NCI-H1436 (cell line): Measurements from ENCODE around the gene IRX6.

Experiments used
- DNase-seq: peaks from one replicate; lab custom pipeline; 2025; lab: John Stamatoyannopoulos, UW

The IRX6 gene

DNA sequence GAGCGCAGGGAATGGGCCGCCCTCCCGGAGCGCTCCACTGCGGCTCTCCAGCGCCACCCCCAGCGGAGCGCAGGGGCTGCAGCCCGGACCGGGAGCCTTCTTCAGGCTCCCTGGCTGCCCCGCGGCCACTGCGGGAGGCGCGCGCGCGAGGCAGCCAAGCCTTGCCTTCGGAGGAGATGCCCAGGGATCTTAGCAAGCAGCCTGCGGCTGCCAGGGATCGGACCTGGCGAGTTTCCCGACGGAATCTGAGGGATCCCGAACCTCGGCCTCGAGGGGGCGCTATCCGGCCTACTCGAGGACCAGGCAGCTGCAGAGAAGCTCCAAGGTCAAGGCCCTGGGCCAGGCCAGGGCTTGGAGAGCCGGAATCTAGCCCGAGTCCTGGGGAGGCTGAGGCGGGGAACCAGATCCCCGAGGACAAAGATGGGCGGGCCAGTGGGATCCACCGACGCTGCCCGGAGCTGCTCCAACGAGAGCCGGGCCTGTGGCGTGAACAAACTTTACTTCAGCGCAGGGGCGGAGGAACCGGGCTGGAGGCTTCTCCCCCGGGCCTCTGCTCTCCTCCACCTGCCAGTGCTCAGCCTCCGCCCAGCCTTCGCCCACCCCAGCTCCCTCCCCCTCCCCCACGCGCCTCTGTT, at the start of gene IRX6:
Gene IRX6, plus strand, starts transcription at position 567 of the 635 bp plus-strand sequence. CDS start 889 bp downstream, outside the sequence.
- DNase-seq: no peak

DNA sequence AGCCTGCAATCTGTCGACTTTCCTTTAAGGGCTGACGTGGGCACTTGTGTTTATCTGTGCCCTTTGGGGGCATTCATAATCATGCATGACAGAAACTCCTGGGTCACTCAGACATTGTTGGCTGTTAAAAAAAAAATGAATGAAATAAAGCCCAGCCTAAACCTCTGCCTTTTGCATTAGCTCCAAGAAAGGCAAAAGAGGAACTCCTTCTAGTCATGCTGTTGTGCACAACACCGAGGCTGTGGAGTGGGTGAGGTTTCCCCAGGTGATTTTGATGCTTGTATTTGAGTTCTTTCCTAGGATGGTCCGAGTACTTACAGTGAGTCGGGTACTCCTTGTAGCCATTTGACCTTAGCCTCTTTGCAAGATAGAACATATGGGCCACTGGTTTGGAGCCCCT, 49.6 kb upstream of the IRX6 start:
- DNase-seq: no peak

DNA sequence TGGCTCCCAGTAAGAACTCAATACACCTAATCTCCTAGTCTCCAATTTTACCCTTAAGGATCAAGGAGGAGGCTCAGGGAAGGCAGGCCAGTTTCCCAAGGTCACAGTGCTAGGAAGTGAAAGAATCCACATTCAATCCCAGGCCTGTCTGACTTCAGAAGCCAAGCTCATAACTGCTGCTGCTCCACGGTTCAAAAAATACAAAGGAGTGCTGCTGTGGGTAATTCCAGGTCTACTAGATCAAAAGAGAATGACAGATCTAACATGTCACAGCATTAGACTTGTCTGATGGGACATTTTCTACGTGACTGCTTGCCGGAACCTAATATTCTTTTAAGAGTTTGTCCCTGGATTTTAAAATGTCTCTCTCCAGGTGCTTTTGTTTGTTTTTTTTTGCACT, 48.8 kb upstream of the IRX6 start:
- DNase-seq: no peak

DNA sequence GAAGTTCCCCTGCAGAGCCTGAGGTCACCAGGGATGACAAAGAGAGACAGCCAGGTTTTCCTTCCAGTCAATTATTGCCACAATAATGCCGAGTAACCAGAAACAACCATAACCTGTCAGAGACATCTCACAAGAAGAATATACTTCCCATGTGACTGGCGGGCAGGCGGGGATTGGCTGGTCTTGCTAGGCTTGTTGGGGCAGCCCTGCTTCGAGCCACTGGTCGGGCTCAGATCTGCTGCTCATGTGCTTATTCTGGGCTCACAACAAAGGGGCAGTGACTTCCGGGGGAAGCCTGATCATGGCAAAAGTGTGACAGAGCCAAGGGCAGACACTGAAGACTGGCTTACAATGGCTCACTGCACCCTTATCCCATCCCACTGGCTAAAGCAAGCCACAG, 48.1 kb upstream of the IRX6 start:
- DNase-seq: no peak

DNA sequence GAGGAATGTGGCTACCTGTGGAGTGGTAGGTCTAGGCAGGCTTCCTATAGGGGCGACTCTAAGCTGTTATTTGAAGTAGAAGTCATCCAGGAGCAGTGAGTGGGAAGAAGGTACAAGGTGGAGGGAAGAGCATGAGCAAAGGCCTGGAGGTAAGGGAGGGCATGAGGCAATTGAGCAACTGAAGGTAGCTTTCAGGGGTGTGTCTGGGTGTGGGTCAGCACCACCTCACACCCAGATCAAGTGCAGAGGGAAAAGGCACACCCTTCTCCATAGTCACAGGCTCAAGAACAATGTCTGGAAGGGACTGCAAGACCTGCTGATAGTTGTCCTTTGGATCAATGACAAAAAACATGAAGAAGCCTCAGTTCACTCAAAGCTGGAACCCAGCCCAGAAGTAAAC, 46.5 kb upstream of the IRX6 start:
- DNase-seq: no peak

DNA sequence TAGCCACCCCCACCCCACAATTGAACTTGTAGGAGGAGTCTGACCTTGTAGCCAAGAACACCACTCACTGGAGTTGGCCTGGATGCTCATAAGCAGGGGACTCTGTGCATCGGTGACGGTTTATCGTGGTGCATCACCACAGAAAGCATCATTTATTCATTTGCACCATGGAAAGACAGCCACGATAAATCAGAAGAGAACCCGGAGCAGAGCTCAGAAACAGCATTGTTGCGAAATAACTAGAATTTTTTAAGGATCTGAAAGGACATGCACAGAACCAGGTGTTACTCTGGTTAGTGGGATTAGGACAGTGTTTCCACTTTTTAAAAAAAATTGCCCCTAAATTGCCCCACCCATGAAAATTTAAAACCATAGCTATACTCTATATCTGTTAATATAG, 44.4 kb upstream of the IRX6 start:
- no peak for DNase-seq

DNA sequence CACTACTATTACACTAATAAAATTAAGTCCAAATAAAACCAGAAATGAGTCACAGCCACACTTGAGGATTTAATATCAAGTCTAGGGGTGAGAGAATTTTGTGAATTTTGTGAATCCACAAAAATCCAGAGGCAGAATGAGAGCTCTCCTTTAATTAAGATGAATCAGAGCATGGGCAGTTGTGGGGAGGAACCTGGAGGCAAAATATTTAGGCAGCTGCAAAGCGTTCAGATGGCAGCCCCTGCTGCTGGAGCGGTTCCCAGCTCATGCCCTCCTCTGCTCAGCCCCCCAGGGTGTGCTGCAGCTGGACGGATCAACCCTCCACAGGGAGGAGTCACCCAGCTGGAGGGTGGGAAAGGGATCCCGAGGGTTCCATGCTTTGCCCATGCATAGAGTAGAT, 43.4 kb upstream of the IRX6 start:
- no peak for DNase-seq

DNA sequence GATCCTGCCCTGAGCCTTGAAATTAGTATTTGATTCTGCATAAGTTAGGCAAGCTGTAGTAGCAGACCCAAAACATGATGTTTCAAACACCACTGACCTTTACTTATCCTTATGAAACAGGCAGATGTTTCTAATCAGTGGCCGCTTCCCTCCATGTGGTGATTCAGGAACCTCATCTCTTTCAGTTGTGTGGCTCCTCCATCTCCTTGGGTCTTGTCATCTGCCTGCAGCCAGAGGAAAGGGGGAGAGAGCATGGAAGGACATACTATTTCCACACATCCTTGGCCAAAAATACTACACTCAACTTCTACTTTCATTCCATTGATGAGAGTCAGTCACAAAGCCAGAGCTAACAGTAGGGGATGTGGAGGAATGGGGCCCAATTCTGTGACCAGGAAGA, 41.6 kb upstream of the IRX6 start:
- no peak for DNase-seq

DNA sequence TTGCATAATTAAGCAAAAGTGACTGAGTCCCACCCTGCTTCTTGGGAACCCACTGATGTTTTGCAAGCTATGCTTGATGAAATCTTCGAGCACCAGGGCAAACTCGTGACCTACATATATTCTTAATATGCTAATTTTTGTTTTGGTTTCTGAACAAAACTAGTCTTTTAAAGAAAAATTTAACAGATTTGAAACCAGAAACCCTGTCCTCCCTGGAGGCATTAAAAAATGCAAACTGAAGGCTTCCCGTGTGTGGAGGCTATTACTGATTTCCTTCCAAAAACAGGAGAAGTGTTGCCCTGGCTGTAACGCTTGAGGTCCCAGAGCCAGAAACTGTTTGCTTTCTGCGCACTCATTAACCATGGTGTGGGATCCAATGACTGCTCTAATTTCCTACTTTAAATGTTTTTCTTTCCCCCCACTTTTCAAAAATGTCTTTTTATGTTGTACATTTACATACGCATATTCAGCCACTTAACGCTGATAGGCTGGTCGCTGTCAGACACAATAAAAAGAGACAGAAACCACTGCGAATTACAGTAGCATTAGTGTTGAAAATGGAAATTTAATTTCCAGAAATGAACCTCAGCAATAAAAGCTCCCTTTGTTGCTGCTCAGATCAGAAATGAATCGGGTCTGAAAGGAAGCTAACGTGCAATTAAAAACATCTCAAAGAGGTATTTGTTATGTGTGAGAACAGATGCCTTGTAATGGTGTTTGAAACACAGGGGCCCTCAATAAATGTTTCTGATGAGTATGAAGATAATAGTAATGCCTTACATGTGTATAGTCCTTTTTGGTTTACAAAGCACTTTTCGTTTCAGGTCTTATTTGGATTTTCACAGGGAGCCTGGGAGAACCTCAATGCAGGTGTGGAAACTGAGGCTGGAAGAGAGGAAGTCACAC, 39.9 kb upstream of the IRX6 start:
- no peak for DNase-seq

DNA sequence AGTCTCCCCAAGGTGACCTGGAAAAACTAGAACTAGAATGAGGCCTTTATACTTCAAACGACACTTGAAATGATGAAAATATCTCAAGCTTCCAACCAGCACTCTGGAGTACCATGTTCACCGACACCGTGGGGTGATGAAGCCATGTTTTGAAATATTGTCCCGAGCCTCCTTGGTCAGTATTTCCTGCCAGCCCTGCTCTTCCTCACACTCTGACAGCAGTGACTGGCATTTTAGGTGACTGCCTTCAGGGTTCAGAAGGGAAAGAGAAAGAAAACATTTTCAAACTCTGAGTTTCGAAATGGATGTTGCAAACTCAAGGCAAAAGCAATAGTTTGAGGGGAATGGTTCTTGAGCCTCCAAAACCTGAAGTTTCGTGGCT, 39.3 kb upstream of the IRX6 start:
- DNase-seq: no peak

DNA sequence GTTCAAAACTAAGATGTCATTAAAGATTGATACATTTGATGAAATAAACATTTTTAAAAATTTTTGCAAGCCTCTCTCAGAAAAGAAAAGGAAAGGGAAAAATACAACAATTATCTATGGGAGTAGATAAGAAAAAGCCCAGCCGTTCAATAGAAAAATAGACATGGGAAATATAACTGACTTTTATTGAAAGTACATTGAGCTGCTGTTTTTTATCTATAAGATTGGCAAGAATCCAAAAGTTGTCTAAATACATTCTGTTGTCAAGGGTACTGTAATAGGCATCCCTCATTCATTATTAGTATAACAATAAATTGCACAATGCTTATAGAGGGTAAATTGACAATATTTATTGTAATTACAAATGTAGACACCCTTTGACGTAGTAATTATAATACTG, 38.4 kb upstream of the IRX6 start:
- DNase-seq: no peak

DNA sequence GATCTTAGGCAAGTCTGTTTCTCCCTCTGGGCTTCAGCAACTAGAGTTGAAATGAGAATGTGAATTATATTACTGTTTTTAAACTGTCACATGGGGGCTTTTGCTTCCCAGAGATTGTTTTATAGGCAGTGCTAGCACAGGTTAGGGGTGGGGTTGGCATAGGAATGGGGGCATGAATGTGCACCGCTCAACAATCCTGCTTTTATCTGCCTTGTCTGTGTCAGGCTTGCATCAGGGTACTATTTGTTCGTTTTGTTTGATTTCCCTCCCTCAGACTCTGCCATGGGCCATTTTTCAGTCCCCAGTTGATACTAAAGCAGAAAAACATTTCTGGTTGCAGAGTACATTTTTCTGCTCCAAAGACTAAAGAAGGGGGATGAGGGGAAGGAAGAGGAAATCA, 34.6 kb upstream of the IRX6 start:
- DNase-seq: no peak

DNA sequence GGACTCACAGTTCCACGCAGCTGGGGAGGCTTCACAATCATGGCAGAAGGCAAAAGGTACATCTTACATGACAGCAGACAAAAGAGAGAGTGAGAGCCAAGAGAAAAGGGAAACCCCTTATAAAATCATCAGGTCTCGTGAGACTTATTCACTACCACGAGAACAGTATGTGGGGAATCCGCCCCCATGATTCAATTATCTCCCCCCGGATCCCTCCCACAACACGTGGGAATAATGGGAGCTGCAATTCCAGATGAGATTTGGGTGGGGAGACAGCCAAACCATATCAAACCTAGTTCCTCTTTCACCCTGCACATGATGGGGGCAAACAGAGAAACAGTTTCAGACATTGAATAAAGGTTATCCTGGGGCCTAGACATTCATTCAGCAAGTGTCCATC, 32.2 kb upstream of the IRX6 start:
- no peak for DNase-seq

DNA sequence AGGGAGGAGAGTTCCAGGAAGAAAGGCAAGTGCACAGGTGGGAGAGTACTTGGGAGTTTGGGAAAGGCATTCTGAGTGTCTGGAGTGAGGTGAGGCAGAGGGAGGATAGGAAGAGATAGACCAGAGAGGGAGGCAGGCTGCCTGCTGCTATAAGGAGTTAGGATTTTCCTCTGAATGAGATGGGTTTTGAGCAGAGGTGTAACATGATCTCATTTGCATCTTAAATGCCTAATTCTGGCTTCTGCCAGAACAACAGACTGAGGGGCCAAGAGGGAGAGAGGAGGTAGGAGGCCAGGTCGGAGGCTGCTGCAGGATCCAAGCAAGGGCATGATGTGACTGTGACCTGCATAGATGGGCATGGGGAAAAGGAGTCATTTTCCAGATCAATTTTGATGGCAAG, 31.5 kb upstream of the IRX6 start:
- DNase-seq: no peak

DNA sequence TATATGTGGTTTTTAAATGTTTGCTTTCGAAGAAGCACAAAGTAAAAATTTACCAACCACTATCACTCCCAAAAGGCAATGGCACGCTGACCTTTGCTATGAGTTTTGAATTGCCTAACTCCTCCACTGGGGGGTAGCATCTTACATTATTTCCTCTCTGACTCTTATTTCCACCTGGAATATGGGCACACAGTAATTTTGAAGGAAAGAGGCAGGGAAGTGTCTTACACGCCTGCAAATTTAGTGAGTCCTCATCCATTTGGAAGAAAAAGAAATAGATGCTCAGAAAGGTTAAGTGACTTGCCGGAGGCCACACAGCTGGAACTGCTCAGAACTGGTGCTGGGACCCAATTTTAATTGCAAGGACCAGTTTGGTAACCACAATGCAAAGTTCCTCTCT, 29.9 kb upstream of the IRX6 start:
- no peak for DNase-seq

DNA sequence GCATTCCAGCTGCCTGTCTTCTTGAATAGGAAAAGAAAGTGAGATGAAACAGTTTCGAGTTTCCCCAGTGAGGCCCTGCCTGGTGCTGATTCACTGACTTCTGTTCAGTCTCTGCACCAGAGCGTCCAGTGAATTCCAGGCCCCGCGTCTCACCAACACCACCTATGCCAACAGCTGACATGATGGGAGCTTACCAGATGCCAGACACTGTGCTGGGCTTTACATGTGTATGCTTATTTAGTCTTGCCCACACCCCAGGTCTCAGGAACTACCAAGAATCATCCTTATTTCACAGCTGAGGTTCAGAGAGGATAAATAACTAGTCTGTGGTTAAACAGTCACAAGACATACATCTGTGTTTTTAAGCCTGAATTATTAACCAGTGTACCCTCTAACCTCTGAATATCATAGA, 29.1 kb upstream of the IRX6 start:
- no peak for DNase-seq

DNA sequence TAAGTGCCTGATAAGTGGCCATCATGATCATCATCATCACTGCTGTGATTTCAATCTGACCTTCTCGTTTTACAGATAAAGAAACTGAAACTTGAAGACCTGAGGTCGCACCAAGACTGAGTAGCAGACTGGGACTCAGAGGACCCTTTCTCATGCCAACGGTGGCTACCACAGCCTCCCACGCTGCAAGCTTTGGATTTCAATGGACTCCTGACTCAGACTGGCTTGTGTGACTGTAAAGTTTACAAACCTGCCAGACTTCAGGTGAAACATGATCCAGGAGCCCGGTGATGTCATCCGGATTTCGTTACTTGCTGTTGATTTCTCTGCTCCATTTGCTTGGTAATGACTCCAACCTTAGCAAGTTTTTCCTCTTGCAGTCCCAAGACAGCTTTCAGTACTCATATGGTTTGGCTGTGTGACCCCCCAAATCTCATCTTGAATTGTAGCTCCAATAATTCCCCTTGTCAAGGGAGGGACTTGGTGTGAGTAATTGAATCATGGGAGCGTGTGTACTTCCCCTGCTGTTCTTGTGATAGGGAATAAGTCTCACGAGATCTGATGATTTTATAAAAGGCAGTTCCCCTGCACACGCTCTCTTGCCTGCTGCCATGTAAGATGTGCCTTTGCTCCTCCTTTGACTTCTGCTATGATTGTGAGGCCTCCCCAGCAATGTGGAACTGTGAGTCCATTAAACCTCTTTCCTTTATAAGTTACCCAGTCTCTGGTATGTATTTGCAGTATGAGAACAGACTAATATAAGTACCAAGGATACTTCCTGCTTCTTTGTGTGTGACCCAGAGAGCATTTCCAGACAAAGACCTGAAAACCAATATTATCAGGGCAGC, 26.7 kb upstream of the IRX6 start:
- DNase-seq: no peak

DNA sequence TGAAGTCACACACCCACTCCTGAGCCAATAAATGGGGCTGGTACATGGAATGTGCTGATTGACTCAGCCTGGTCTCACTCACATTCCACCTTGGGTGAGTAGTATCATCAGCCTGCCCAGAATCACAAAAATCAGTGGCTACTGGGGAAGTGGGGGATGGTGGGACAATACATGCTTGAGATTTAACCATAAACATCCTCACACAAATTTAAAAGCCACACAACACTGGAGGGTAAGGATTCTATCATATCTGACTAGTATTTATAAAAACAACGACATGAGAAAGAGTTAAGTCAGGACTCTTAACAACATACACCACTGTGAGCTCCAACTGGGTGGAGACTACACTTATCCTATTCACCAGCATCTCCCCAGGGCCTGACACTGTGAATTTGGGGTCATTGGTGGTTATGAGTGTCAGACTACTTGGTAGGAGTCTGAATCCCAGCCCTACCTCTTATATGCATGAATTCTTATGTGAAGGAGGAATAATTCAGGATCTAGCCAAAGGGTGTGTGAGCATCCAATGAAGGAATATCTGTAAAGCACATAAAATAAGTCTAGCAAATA, 26.0 kb upstream of the IRX6 start:
- no peak for DNase-seq

DNA sequence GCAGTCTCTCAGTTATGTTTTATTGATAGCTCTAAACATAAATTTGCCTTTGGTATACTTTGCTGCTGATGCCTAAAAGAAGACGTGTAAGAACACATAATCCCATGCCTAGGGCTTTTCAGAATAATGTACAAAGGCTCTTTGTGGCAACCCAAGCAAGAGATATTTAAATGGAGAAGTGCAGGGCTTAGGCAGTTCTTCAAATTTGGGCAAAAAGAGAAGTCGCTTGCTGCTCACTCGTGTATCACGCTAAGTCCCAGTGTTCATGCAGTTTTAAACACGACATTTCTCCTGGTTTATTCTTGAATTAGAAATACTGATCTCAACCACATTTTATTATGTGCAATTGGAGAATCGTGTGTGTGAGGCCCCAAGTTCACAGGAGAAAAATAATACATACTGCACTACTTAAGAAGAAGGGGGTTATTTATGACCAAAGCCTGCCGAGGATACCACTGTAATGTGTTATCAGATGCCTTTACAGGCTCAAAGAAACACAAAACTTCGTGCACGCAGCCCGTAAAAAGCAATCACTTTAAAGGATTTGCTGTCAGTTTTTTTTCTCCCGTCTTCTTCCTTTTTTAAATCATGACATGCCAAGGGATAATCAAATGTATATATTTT, 22.5 kb upstream of the IRX6 start:
- DNase-seq: no peak

DNA sequence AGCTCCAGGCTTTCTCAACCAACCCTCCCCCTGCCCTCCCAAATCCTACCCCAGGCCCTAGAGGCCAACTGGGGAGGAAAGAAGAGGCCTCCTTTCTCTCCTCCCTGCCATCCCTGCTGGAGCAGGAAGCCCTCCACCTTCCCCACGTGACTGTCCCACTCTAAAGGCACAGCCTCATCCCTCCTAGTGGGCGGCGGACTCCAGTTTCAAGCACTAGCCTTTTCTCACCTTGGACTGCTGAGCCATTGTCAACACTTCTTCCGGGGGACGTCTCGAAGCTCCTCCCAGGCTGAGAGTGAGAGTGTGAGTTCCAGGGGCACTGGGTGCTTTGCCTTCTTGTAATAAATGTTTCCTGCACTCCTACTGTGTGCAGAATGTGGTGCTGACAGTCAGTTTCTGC, 21.4 kb upstream of the IRX6 start:
- no peak for DNase-seq

DNA sequence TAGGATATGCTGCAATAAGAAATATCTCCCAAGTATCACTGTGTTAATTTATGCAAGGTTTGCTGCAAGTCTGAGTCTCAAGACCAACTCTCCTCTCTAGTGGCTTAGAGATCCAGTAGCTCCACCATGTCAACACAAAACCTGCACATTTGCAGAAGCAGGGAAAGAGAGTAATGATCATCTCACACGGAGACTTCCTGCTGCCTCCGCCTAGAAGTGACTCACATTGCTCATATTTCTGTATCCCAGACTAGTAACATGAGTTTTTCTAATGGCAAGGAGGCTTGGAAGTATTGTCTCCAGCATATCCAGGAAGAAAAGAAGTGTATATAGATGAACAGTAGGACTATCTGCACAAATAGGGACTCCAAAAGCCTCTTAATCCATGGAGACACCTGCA, 15.0 kb upstream of the IRX6 start:
- no peak for DNase-seq

DNA sequence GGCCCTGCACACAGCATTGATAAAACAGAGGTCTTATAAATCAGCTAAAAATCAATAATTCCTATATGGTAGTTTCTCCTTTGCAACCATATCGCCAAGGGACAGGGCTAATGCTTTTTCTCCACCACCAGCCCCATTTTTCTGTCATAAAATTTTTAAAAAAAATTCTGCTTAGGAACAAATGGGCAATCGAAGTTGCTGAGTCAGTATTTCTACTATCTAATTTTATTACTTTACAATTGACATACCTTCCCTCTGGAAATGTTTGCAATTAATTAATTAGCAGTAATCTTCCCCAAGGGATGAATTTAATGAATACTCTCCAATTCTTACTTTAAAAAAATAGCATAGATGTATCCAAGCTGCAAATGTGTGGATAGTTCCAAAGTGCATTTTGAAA, 1.7 kb upstream of the IRX6 start:
- no peak for DNase-seq
